Measurements from ENCODE around the gene FKRP. TPM values are rescaled to one million over a fixed set of nuclear protein-coding genes. Genes with fewer than 3 reads are reported as not detected.
"Not testable (repeated sequence)": the region's sequence is repeated elsewhere in the genome, so short reads cannot be mapped to it uniquely, and the experiment has no call there.

The FKRP gene
- total RNA-seq, 2 experiments from 2014 or later, result 7.7 to 10.1 TPM

GRCh38 chr19:46797881-46798280, 52.0 kb downstream of the FKRP start:
- H3K27ac Mint-ChIP-seq, result no peak overlapping the region
- POLR2A ChIA-PET, result interaction anchor here (1.4 kb wide), 1 partner anchor 9 kb away, joined by 4 read pairs; no protein-coding TSS in a partner anchor
- intact Hi-C loops (cut with micrococcal nuclease), result no loop called here
- ATAC-seq, result no peak
- no peak for DNase-seq
- TF ChIP-seq CTCF (IDR thresholded peaks at IDR 0.05), result no peak
- CTCF ChIA-PET, result interaction anchor here (0.9 to 1.5 kb wide), 3 partner anchors 31 to 215 kb away, joined by 4 to 7 read pairs (median 6); no protein-coding TSS in a partner anchor
- no peaks in the 10 kb centered on the region for H3K27me3 Mint-ChIP-seq
- no peaks in the 10 kb centered on the region for H3K9me3 Mint-ChIP-seq
- no peak overlapping the region for H3K4me3 Mint-ChIP-seq
- no peaks in the 10 kb centered on the region for H3K36me3 Mint-ChIP-seq (ENCODE audit: low read depth)
- no peaks in the 10 kb centered on the region for H3K4me1 Mint-ChIP-seq (ENCODE audit: low read depth)

GRCh38 chr19:46798713-46799112, 52.9 kb downstream of the FKRP start:
- no peak for ATAC-seq
- intact Hi-C loops (cut with micrococcal nuclease), result no loop called here
- H3K4me3 Mint-ChIP-seq, result no peak overlapping the region
- no peaks in the 10 kb centered on the region for H3K27me3 Mint-ChIP-seq
- TF ChIP-seq CTCF (IDR thresholded peaks at IDR 0.05), result no peak
- H3K9me3 Mint-ChIP-seq, result no peaks in the 10 kb centered on the region
- DNase-seq, result no peak
- ChIA-PET POLR2A (no interaction called here), CTCF (interaction anchor here (1.4 kb wide), 1 partner anchor 32 kb away, joined by 5 read pairs; no protein-coding TSS in a partner anchor)
- no peaks in the 10 kb centered on the region for H3K4me1 Mint-ChIP-seq (ENCODE audit: low read depth)
- no peak overlapping the region for H3K27ac Mint-ChIP-seq
- H3K36me3 Mint-ChIP-seq (ENCODE audit: low read depth), result no peaks in the 10 kb centered on the region

GRCh38 chr19:46802152-46802551, 56.3 kb downstream of the FKRP start:
- intact Hi-C loops (cut with micrococcal nuclease), result no loop called here
- no peaks in the 10 kb centered on the region for H3K9me3 Mint-ChIP-seq
- H3K4me1 Mint-ChIP-seq (ENCODE audit: low read depth), result no peaks in the 10 kb centered on the region
- ChIA-PET CTCF (interaction anchor here (0.7 kb wide), 1 partner anchor 1292 kb away, joined by 3 read pairs; no protein-coding TSS in a partner anchor), POLR2A (no interaction called here)
- DNase-seq (no peak), ATAC-seq (no peak)
- H3K4me3 Mint-ChIP-seq, result no peak overlapping the region
- no peak overlapping the region for H3K27ac Mint-ChIP-seq
- no peaks in the 10 kb centered on the region for H3K36me3 Mint-ChIP-seq (ENCODE audit: low read depth)
- H3K27me3 Mint-ChIP-seq, result no peaks in the 10 kb centered on the region
- no peak for TF ChIP-seq CTCF (IDR thresholded peaks at IDR 0.05)

- intact Hi-C loops (cut with micrococcal nuclease), result no loop called here
- no peak for TF ChIP-seq CTCF (IDR thresholded peaks at IDR 0.05)
- CTCF ChIA-PET, result no interaction called here
- no peak for DNase-seq
- no peak overlapping the region for H3K4me3 Mint-ChIP-seq
- ATAC-seq, result no peak
- H3K9me3 Mint-ChIP-seq, result no peaks in the 10 kb centered on the region
- POLR2A ChIA-PET, result no interaction called here
- no peaks in the 10 kb centered on the region for H3K27me3 Mint-ChIP-seq
- H3K27ac Mint-ChIP-seq, result no peak overlapping the region
- H3K4me1 Mint-ChIP-seq (ENCODE audit: low read depth), result no peaks in the 10 kb centered on the region
- H3K36me3 Mint-ChIP-seq (ENCODE audit: low read depth), result no peaks in the 10 kb centered on the region
Measured at GRCh38 chr19:46803555-46803954, 57.7 kb downstream of the FKRP start.

GRCh38 chr19:46804432-46804831, 58.6 kb downstream of the FKRP start:
- H3K9me3 Mint-ChIP-seq; H3K36me3 Mint-ChIP-seq (ENCODE audit: low read depth); H3K4me3 Mint-ChIP-seq; DNase-seq; intact Hi-C loops (cut with micrococcal nuclease); H3K4me1 Mint-ChIP-seq (ENCODE audit: low read depth); H3K27me3 Mint-ChIP-seq; ATAC-seq; POLR2A ChIA-PET; H3K27ac Mint-ChIP-seq: not testable (repeated sequence)
- CTCF ChIA-PET, result interaction anchor here (1.3 kb wide), 2 partner anchors 47 to 209 kb away, joined by 5 to 6 read pairs; no protein-coding TSS in a partner anchor
